GM12875 (cell line): ENCODE data around the gene ARHGAP42.

ENCODE experiments used
- H3K4me3 ChIP-seq: one replicate; pipeline ENCODE4 v1.5.1; 2011; ENCODE audit warnings: low read depth, low read length, control low read depth
- TF ChIP-seq, protein P1 (sequence below): IDR thresholded peaks from 2 replicates; pipeline ENCODE4 v1.5.1; 2011; ENCODE audit warnings: low read depth, mild to moderate bottlenecking, control low read depth, inconsistent platforms, low read length, moderate library complexity, borderline replicate concordance; ENCODE audit not compliant: insufficient read depth

ARHGAP42 gene

DNA sequence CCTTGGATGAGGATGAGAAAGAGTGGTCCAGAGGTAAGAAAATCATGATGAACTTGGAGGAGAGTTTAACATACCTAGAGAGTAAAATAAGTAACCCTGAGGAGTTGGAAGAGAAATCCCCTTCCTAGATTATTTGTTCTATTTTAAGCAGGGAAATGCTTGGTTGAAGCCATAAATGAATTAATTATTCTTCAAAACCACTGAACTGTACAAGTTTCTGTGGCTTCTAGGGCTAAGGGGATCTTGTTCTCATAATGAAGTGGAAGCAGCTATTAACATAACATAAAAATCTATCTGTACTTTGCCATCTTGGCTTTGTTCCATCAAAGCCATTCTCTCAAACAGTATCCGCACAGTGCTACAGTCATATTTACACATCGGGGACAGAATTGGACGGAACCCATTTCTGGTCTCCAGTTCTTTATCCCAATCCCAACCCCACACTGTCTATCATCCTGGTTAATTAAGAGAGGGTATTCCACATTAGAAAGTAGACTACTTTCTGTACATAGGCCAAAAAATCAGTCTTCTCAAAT, 14.5 kb upstream of the ARHGAP42 start:
- no peak overlapping the region for H3K4me3 ChIP-seq
- TF ChIP-seq, protein P1, sequence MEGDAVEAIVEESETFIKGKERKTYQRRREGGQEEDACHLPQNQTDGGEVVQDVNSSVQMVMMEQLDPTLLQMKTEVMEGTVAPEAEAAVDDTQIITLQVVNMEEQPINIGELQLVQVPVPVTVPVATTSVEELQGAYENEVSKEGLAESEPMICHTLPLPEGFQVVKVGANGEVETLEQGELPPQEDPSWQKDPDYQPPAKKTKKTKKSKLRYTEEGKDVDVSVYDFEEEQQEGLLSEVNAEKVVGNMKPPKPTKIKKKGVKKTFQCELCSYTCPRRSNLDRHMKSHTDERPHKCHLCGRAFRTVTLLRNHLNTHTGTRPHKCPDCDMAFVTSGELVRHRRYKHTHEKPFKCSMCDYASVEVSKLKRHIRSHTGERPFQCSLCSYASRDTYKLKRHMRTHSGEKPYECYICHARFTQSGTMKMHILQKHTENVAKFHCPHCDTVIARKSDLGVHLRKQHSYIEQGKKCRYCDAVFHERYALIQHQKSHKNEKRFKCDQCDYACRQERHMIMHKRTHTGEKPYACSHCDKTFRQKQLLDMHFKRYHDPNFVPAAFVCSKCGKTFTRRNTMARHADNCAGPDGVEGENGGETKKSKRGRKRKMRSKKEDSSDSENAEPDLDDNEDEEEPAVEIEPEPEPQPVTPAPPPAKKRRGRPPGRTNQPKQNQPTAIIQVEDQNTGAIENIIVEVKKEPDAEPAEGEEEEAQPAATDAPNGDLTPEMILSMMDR = no peak

DNA sequence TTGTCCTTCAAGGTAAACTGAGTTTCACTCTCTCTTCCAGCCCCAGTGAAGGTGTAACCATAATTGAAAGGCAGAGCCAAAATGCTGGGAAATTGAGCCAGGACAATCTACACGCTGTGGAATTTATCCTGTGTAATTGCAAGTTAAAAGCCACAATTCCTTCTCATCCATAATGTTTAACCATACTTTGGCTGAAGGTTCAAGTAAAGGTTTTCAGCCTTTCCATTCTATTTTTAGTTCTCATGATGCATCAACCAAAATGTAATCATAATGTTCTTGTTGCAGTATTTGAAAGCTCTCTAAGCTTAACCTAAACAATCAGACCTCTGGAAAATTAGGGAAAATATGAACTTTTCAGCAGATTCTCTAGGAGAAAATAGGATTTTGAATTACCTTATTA, 14.0 kb upstream of the ARHGAP42 start:
- H3K4me3 ChIP-seq = no peak overlapping the region
- TF ChIP-seq, protein P1 = no peak

DNA sequence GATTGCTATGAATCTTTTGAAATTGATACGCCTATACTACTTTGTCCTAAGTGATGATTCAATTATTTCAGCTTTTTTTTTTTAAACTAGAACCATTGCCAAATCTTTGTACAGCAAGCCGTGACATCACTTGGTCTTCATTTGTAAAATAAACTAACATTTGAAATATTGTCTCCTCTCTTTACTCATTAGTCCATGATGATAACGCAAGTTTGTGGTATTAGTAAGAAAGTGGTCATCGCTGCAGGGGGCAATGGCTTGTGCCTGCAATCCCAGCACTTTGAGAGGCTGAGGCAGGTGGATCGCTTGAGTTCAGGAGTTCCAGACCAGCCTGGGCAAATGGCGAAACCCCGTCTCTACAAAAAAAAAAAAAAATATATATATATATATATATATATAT, 12.9 kb upstream of the ARHGAP42 start:
- no peak overlapping the region for H3K4me3 ChIP-seq
- TF ChIP-seq, protein P1 = no peak

DNA sequence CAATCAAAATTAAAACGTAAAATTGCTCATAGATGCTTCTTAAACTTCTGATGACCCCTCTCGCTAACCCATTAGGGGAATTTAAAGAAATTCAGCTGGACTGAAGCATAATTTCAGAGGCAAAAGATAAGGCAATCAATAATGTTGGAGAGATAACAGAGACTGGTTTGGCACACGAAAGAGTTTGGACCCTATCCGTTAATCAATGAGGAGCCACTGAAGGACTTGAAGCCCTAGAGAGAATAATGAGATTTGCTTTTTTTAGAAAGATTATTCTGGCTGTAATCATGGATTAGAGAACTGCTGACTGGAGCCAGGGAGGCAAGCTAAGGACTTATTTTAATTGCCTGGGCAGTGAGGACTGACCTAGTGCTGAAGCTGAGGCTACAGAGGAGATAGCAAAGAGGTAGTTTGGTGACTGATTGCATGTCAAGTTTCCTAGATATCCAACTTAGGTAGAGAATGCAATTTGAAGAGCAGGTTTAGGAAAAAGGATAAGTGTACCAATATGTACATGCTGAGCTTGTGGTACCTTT, 11.9 kb upstream of the ARHGAP42 start:
- TF ChIP-seq, protein P1 = no peak
- no peak overlapping the region for H3K4me3 ChIP-seq

DNA sequence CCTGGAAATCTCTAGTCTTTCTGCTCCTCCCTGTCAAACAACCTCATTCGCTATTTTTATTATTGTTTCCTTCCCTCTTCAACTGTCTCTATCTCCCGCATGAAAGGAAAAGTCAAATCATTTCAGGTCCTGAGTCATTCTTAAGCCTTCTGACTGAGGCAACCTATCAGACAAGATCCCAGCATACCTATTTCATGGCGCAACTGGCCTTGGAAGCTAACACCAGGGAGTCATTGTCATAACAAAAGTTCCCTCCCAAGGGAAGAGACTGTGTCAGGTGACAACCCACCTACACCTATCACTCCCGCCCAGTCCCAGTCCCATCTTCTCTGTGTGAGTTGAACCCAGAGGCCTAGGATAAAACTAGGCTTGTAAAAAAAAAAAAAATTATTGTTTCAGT, 10.2 kb upstream of the ARHGAP42 start:
- no peak overlapping the region for H3K4me3 ChIP-seq
- TF ChIP-seq, protein P1 = no peak

DNA sequence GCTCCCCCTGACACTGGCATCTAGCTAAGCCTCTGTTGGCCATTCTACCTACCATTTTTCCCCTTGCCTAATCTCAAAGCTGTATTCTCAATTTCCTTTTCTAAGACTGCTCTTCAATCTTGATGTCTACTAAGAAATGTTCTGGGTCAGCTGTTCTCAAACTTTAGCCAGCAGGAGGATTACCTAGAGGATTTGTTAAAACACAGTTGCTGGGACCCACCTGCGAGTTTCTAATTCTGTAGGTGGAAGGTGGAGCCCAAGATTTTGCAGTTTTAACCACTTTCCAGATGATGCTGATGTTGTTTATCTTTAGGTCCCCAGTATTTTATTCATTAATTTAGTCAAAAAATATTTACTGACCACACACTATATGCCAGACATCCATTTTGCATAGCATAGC, 9.3 kb upstream of the ARHGAP42 start:
- H3K4me3 ChIP-seq = no peak overlapping the region
- TF ChIP-seq, protein P1 = no peak

DNA sequence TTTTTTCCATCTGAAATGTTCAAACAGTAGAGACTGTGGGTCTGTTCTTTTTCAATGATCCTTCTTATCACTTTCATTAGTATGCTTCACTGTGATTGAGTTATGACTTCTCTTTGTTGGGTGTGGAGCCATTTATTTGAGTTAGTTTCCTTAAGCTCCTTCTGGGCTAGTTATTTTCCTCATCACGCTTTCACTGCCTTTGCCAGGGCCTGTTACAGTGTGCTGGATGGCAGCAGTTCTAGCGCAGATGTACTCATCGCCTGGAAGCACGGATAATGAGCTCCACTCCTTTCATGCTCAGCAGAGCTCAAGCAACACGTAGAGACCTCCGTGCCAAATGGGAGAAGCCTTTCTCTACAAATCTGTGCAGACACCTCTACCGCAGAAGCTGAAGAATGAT, 7.0 kb upstream of the ARHGAP42 start:
- TF ChIP-seq, protein P1 = no peak
- no peak overlapping the region for H3K4me3 ChIP-seq
